WI38 (cell line): Measurements from ENCODE around the gene LIMS2.

Source experiments
- H3K4me3 ChIP-seq: 2 replicates; pipeline ENCODE4 v1.5.1; 2011; ENCODE audit warnings: low read depth, mild to moderate bottlenecking, control low read depth, low read length
- CTCF ChIP-seq: IDR thresholded peaks from 2 replicates; pipeline ENCODE4 v1.5.1; 2012; ENCODE audit warnings: low read depth, mild to moderate bottlenecking, control low read depth, low read length

LIMS2 gene

GRCh38 chr2:127625572-127625951, 49.8 kb downstream of the LIMS2 start:
- H3K4me3 ChIP-seq: no peak overlapping the region
- TF ChIP-seq CTCF: no peak

DNA sequence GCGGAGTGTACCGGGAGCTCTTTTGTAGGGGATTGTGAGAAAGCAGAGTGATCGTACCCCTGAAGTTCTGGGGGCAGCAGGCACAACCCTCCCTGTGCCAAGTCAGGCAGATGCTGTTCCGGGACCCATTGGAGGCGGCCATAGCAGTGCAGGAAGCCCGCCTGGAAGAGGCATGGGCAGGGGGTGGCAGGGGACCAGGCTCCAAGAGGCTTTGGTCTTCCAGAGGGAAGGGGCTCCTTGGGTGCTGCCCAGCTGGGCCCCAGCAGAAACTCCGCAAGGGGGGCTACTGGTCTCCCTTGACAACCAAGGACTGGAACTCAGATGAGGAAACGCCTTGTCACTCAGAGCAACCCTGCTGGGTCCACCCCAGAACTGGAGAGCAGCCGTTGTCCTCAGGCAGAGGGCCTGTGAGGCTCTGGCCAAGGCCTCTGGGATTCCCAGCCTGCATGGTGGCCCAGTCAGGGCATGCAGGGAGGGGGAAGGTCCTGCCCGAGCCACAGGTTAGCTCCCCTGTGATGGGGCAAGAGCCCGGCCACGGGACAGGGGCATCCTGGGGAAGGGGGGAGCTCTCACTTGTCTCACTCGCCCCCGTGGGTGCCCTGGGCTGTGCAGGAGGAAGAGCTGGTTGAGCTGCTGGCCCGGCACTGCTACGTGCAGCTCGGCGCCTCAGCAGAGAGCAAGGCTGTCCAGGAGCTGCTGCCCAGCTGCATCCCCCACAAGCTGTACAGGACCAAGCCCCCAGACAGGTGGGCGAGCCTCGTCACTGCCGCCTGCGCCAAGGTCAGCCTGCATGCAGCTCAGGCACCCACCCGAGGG, 50.4 kb downstream of the LIMS2 start:
- no peak overlapping the region for H3K4me3 ChIP-seq
- no peak for TF ChIP-seq CTCF

- H3K4me3 ChIP-seq: no peak overlapping the region
- no peak for TF ChIP-seq CTCF
Measured at GRCh38 chr2:127624320-127624755, 51.0 kb downstream of the LIMS2 start.

DNA sequence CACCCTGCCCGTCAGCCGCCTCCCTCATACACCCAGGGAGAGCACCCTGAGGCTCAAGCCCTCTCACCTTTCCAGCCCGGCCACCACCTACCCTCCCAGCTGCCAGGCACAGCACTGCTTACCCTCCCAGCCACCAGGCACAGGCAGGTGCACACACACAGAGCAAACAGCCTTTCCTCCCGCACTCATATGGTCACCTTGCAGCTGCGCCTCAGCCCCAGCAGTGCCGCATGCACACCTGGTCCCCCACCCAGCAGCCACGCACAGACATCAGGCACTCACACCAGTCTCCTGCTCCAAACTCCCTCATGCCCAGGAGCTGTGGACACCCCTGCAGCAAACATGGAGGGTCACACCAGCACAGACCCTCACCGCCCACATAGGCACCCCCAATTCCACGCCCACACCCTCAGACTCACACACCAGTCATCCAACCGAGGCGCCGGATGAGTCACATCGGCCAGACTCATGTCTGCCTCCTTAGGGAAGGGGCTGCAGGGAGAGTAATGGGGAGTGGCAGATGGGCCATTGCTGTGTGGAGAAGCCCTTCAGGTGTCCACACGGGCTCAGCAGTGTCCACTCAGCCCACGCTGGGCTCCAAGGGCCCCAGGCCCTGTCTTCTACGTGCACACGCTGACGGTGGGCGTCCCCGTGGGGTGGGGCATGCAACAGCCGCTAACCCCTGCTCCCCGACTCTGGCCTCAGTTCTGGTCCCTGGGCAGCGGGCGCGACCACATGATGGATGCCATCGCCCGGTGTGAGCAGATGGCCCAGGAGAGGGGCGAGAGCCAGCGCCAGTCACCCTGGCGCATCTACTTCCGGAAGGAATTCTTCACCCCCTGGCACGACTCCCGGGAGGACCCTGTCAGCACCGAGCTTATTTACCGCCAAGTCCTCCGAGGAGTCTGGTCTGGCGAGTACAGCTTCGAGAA, 51.7 kb downstream of the LIMS2 start:
- H3K4me3 ChIP-seq: no peak overlapping the region
- TF ChIP-seq CTCF: no peak

- no peak for TF ChIP-seq CTCF
- no peak overlapping the region for H3K4me3 ChIP-seq
Measured at GRCh38 chr2:127622561-127623387, 52.6 kb downstream of the LIMS2 start.

GRCh38 chr2:127621981-127622431, 53.3 kb downstream of the LIMS2 start:
- TF ChIP-seq CTCF: no peak
- no peak overlapping the region for H3K4me3 ChIP-seq
